HG02610 (cell line): Measurements from ENCODE around the gene DPP3.

Source experiments
- ATAC-seq: cut with Tn5 transposase; IDR thresholded peaks from one replicate; pipeline ENCODE4 v1.9.1; 2021; ENCODE audit warnings: mild to moderate bottlenecking, moderate library complexity; ENCODE audit not compliant: unreplicated experiment

The DPP3 gene

GRCh38 chr11:66555416-66555815 lies 75.2 kb downstream of the DPP3 start:
- ATAC-seq = no peak

GRCh38 chr11:66556086-66556485 lies 75.9 kb downstream of the DPP3 start:
- ATAC-seq = no peak

GRCh38 chr11:66557733-66558326 lies 77.6 kb downstream of the DPP3 start:
- no peak for ATAC-seq
